HepG2 (cell line): ENCODE results near the gene APOC3. TPM values are rescaled to one million over a fixed set of nuclear protein-coding genes. Genes with fewer than 3 reads are reported as not detected.

Experiments
- ARID5B ChIP-seq: IDR thresholded peaks from 2 replicates; pipeline ENCODE4 v1.4.0; 2020; ENCODE audit warnings: mild to moderate bottlenecking, missing genetic modification reagents
- CSRNP1 ChIP-seq: sonication (generic); formaldehyde crosslinking; IDR thresholded peaks from 2 replicates; pipeline ENCODE4 v1.8.1; 2023; ENCODE audit warnings: mild to moderate bottlenecking, missing genetic modification reagents
- FLYWCH1 ChIP-seq: sonication (generic); formaldehyde crosslinking; IDR thresholded peaks from 2 replicates; pipeline ENCODE4 v1.8.1; 2023; ENCODE audit warnings: mild to moderate bottlenecking, missing genetic modification reagents
- FOXO4 ChIP-seq: sonication (generic); formaldehyde crosslinking; conservative IDR thresholded peaks from 2 replicates; pipeline ENCODE4 v1.8.1; 2023; ENCODE audit warnings: missing genetic modification reagents
- KDM1A ChIP-seq: IDR thresholded peaks from 2 replicates; pipeline ENCODE4 v1.6.1; 2016; ENCODE audit warnings: missing compliant biosample characterization
- MXD4 ChIP-seq: IDR thresholded peaks from 2 replicates; pipeline ENCODE4 v1.6.1; 2016; ENCODE audit warnings: mild to moderate bottlenecking, missing biosample characterization, missing genetic modification reagents
- MXI1 ChIP-seq: IDR thresholded peaks from 3 replicates; pipeline ENCODE4 v1.6.1; 2012; ENCODE audit warnings: low read depth, low read length, inconsistent platforms, borderline replicate concordance
- NFKB2 ChIP-seq: sonication (generic); formaldehyde crosslinking; IDR thresholded peaks from 2 replicates; pipeline ENCODE4 v1.4.0; 2020; ENCODE audit warnings: missing genetic modification reagents, borderline replicate concordance
- NR2F6 ChIP-seq, 2 experiments: IDR thresholded peaks; 2 replicates each; pipeline ENCODE4 v1.6.1; 2016; ENCODE audit warnings: antibody characterized with exemption in 1 of 2, mild to moderate bottlenecking in 1 of 2
- PAF1 ChIP-seq: IDR thresholded peaks from 2 replicates; pipeline ENCODE4 v1.6.1; 2016; ENCODE audit warnings: missing genetic modification reagents, missing compliant biosample characterization
- POLR2A ChIP-seq, 2 experiments: IDR thresholded peaks; 2 replicates each; pipeline ENCODE4 v1.6.1; 2011; ENCODE audit warnings: low read depth in 2 of 2, low read length in 2 of 2, mild to moderate bottlenecking in 1 of 2, moderate library complexity in 1 of 2; ENCODE audit not compliant: insufficient read depth in 1 of 2
- SNAPC2 ChIP-seq: sonication (generic); formaldehyde crosslinking; IDR thresholded peaks from 2 replicates; pipeline ENCODE4 v1.8.1; 2022; ENCODE audit warnings: mild to moderate bottlenecking, missing genetic modification reagents
- TOPORS ChIP-seq: sonication (generic); formaldehyde crosslinking; IDR thresholded peaks from 2 replicates; pipeline ENCODE4 v1.8.0; 2023; ENCODE audit warnings: mild to moderate bottlenecking, missing genetic modification reagents
- ZBTB21 ChIP-seq: sonication (generic); formaldehyde crosslinking; IDR thresholded peaks from 2 replicates; pipeline ENCODE4 v1.4.0; 2020; ENCODE audit warnings: missing genetic modification reagents
- ZFP1 ChIP-seq: IDR thresholded peaks from 2 replicates; pipeline ENCODE4 v1.6.1; 2016
- ZNF354B ChIP-seq: sonication (generic); formaldehyde crosslinking; IDR thresholded peaks from 2 replicates; pipeline ENCODE4 v1.8.0; 2022; ENCODE audit warnings: mild to moderate bottlenecking, missing genetic modification reagents
- ZNF615 ChIP-seq: sonication (generic); formaldehyde crosslinking; IDR thresholded peaks from 2 replicates; pipeline ENCODE4 v1.5.0; 2020; ENCODE audit warnings: mild to moderate bottlenecking, missing genetic modification reagents, borderline replicate concordance
- ZSCAN5A ChIP-seq: sonication (generic); formaldehyde crosslinking; IDR thresholded peaks from 2 replicates; pipeline ENCODE4 v1.8.0; 2022; ENCODE audit warnings: mild to moderate bottlenecking, missing genetic modification reagents, borderline replicate concordance
- polyA plus RNA-seq, 8 experiments: library from polyadenylated mRNA; depleted of rRNA in 3 of 8; stranded (reverse) in 7 of 8; unstranded in 1 of 8; fragments of >200 nt; fragmentation: Illumina TruSeq in 4 of 8; extraction: Trizol in 4 of 8; gene quantifications; 2 replicates each; pipeline versions ENCODE4 v1.2.1 to v1.2.3, GENCODE V29; 2011 to 2016; ENCODE audit warnings: low read depth in 4 of 8, missing spikeins in 1 of 8, mixed read lengths in 1 of 8; ENCODE audit not compliant: insufficient read depth in 1 of 8
- total RNA-seq, 5 experiments: library from RNA; depleted of rRNA; stranded (reverse); fragments of >200 nt; fragmentation: Illumina TruSeq; extraction: Trizol; gene quantifications; 2 replicates each; pipeline ENCODE4 v1.2.3, GENCODE V29; 2016; ENCODE audit warnings: low read depth in 1 of 5

The APOC3 gene
- total and polyA plus RNA-seq, 2 of the 13 experiments (the other 11 are each of a cell fraction or from before 2014, with no cell fraction given), result 314 to 687 TPM

- TF ChIP-seq CSRNP1, result peak; percentile 89
- peak; percentile 51; the same call in 1 of the 2 replicates for TF ChIP-seq ZBTB21 (CRISPR knock-in tag)
- TF ChIP-seq ZNF615 (CRISPR knock-in tag), result no peak
- peak; percentile 74; the same call in 1 of the 2 replicates for TF ChIP-seq ZFP1
- no peak for TF ChIP-seq FLYWCH1
- TF ChIP-seq ARID5B (CRISPR knock-in tag), result peak; percentile 82
- peak; percentile 89; the same call in 1 of the 2 replicates for TF ChIP-seq ZSCAN5A (CRISPR knock-in tag)
- peak; percentile 60 for TF ChIP-seq NR2F6 (IDR thresholded peaks at IDR 0.05)
- TF ChIP-seq NR2F6 (CRISPR knock-in tag; IDR thresholded peaks at IDR 0.05), result peak; percentile 91
- peak; percentile 57; the same call in 1 of the 3 replicates for TF ChIP-seq MXI1
- peak; percentile 64 for TF ChIP-seq PAF1 (CRISPR knock-in tag)
- TF ChIP-seq NFKB2 (CRISPR knock-in tag), result peak; percentile 89; the same call in 1 of the 2 replicates
- peak; percentile 41; the same call in 1 of the 2 replicates for TF ChIP-seq MXD4
- TF ChIP-seq ZNF354B (CRISPR knock-in tag), result peak; percentile 81
- peak; percentile 73; the same call in 1 of the 2 replicates for TF ChIP-seq TOPORS (CRISPR knock-in tag)
- 0 out of 2 replicates have a peak, but pooled peaks have one; percentile 28 for TF ChIP-seq KDM1A (CRISPR knock-in tag)
- no peak for TF ChIP-seq SNAPC2 (CRISPR knock-in tag)
- peak in 1 of 2 experiments; percentile 52; a peak in 1 of 4 replicates for TF ChIP-seq POLR2A (IDR thresholded peaks at IDR 0.05; ENCODE audit: insufficient read depth in 1 of 2, low read depth in 2 of 2, low read length in 2 of 2)
- 0 out of 2 replicates have a peak, but pooled peaks have one; percentile 8 for TF ChIP-seq FOXO4 (CRISPR knock-in tag)
These were observed 4.3 kb downstream of the APOC3 start (continued) for GRCh38 chr11:116833816-116834534.
